HepG2 (cell line): ENCODE results near the gene ATP6V0D1. TPM values are rescaled to one million over a fixed set of nuclear protein-coding genes. Genes with fewer than 3 reads are reported as not detected.

Source experiments
- HOXD1 ChIP-seq: sonication (generic); formaldehyde crosslinking; IDR thresholded peaks from 2 replicates; pipeline ENCODE4 v1.5.0; 2020; ENCODE audit warnings: missing genetic modification reagents
- MED13 ChIP-seq: sonication (generic); formaldehyde crosslinking; IDR thresholded peaks from 2 replicates; pipeline ENCODE4 v1.5.0; 2020; ENCODE audit warnings: missing genetic modification reagents
- NR2F2 ChIP-seq: IDR thresholded peaks from 2 replicates; pipeline ENCODE4 v1.6.1; 2012; ENCODE audit warnings: low read depth, inconsistent platforms, borderline replicate concordance
- PHB2 ChIP-seq: fragments of 450-650 bp; IDR thresholded peaks from 2 replicates; pipeline ENCODE4 v1.6.1; 2018; ENCODE audit not compliant: partially characterized antibody
- POLR2AphosphoS5 ChIP-seq: IDR thresholded peaks from 2 replicates; pipeline ENCODE4 v1.6.1; 2012; ENCODE audit warnings: low read depth, low read length
- SKI ChIP-seq: fragments of 450-650 bp; IDR thresholded peaks from one replicate; pipeline ENCODE4 v1.6.1; 2018; ENCODE audit warnings: mild to moderate bottlenecking; ENCODE audit not compliant: partially characterized antibody
- ZEB1 ChIP-seq: IDR thresholded peaks from 2 replicates; pipeline ENCODE4 v1.6.1; 2012; ENCODE audit warnings: mild to moderate bottlenecking, low read depth, inconsistent platforms; ENCODE audit not compliant: insufficient replicate concordance
- ZNF205 ChIP-seq: IDR thresholded peaks from 2 replicates; pipeline ENCODE4 v1.6.1; 2018; ENCODE audit warnings: missing biosample characterization, missing genetic modification reagents
- ZNF317 ChIP-seq: sonication (generic); formaldehyde crosslinking; IDR thresholded peaks from 2 replicates; pipeline ENCODE4 v1.5.0; 2020; ENCODE audit warnings: mild to moderate bottlenecking, missing genetic modification reagents
- ZNF788 ChIP-seq: sonication (generic); formaldehyde crosslinking; IDR thresholded peaks from 2 replicates; pipeline ENCODE4 v1.5.0; 2020; ENCODE audit warnings: mild to moderate bottlenecking, missing genetic modification reagents, borderline replicate concordance
- ZSCAN20 ChIP-seq: sonication (generic); formaldehyde crosslinking; IDR thresholded peaks from 2 replicates; pipeline ENCODE4 v1.4.0; 2020; ENCODE audit warnings: missing genetic modification reagents, mild to moderate bottlenecking, borderline replicate concordance
- polyA plus RNA-seq, 8 experiments: library from polyadenylated mRNA; depleted of rRNA in 3 of 8; stranded (reverse) in 7 of 8; unstranded in 1 of 8; fragments of >200 nt; fragmentation: Illumina TruSeq in 4 of 8; extraction: Trizol in 4 of 8; gene quantifications; 2 replicates each; pipeline versions ENCODE4 v1.2.1 to v1.2.3, GENCODE V29; 2011 to 2016; ENCODE audit warnings: low read depth in 4 of 8, missing spikeins in 1 of 8, mixed read lengths in 1 of 8; ENCODE audit not compliant: insufficient read depth in 1 of 8
- total RNA-seq, 5 experiments: library from RNA; depleted of rRNA; stranded (reverse); fragments of >200 nt; fragmentation: Illumina TruSeq; extraction: Trizol; gene quantifications; 2 replicates each; pipeline ENCODE4 v1.2.3, GENCODE V29; 2016; ENCODE audit warnings: low read depth in 1 of 5
- TF ChIP-seq, protein P1 (sequence below): IDR thresholded peaks from 2 replicates; pipeline ENCODE4 v1.6.1; 2016; ENCODE audit warnings: missing compliant biosample characterization, missing genetic modification reagents, borderline replicate concordance
- TF ChIP-seq, protein P2 (sequence below): sonication (generic); formaldehyde crosslinking; IDR thresholded peaks from 2 replicates; pipeline ENCODE4 v1.4.0; 2020; ENCODE audit warnings: low read depth, missing genetic modification reagents
- TF ChIP-seq, protein P3 (sequence below): sonication (generic); formaldehyde crosslinking; IDR thresholded peaks from 2 replicates; pipeline ENCODE4 v1.4.0; 2020; ENCODE audit warnings: missing genetic modification reagents, borderline replicate concordance
- TF ChIP-seq, protein P4 (sequence below): IDR thresholded peaks from 2 replicates; pipeline ENCODE4 v1.6.1; 2016; ENCODE audit warnings: low read depth
- TF ChIP-seq, protein P5 (sequence below): sonication (generic); formaldehyde crosslinking; IDR thresholded peaks from 2 replicates; pipeline ENCODE4 v1.4.0; 2020; ENCODE audit warnings: missing genetic modification reagents, borderline replicate concordance

The ATP6V0D1 gene
- total and polyA plus RNA-seq, 2 of the 13 experiments (the other 11 are each of a cell fraction or from before 2014, with no cell fraction given), result 51.1 to 61.3 TPM

DNA sequence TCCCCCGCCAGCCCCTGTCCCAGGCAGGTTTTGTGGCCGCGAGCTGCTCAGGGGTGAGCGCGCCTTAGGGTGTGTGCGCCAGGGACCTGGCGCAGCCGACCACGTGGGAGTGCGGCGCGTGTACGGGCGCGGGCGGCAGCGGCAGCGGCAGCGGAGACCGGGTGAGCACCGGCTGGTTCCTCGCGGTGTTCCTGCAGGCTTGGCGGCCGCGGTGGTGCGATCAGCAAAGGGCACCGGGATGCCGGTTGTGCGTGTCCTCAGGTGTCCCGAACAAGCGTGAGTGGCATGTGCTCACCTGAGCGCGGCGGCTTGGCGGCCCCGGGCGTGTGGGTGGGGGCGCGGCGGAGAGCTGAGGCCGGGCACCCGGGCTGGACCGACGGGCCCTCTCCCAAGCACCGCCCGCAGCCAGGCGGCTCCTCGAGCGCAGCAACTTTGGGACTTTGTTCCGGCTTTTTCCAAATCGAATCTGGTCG, 50.4 kb downstream of the ATP6V0D1 start (continued):
- TF ChIP-seq, protein P1, sequence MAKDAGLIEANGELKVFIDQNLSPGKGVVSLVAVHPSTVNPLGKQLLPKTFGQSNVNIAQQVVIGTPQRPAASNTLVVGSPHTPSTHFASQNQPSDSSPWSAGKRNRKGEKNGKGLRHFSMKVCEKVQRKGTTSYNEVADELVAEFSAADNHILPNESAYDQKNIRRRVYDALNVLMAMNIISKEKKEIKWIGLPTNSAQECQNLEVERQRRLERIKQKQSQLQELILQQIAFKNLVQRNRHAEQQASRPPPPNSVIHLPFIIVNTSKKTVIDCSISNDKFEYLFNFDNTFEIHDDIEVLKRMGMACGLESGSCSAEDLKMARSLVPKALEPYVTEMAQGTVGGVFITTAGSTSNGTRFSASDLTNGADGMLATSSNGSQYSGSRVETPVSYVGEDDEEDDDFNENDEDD, result peak; percentile 76
- peak; percentile 67 for TF ChIP-seq POLR2AphosphoS5
- TF ChIP-seq ZSCAN20 (CRISPR knock-in tag), result peak; percentile 74; the same call in 1 of the 2 replicates
- peak; percentile 38; the same call in 1 of the 2 replicates for TF ChIP-seq ZNF205
- TF ChIP-seq, protein P2, sequence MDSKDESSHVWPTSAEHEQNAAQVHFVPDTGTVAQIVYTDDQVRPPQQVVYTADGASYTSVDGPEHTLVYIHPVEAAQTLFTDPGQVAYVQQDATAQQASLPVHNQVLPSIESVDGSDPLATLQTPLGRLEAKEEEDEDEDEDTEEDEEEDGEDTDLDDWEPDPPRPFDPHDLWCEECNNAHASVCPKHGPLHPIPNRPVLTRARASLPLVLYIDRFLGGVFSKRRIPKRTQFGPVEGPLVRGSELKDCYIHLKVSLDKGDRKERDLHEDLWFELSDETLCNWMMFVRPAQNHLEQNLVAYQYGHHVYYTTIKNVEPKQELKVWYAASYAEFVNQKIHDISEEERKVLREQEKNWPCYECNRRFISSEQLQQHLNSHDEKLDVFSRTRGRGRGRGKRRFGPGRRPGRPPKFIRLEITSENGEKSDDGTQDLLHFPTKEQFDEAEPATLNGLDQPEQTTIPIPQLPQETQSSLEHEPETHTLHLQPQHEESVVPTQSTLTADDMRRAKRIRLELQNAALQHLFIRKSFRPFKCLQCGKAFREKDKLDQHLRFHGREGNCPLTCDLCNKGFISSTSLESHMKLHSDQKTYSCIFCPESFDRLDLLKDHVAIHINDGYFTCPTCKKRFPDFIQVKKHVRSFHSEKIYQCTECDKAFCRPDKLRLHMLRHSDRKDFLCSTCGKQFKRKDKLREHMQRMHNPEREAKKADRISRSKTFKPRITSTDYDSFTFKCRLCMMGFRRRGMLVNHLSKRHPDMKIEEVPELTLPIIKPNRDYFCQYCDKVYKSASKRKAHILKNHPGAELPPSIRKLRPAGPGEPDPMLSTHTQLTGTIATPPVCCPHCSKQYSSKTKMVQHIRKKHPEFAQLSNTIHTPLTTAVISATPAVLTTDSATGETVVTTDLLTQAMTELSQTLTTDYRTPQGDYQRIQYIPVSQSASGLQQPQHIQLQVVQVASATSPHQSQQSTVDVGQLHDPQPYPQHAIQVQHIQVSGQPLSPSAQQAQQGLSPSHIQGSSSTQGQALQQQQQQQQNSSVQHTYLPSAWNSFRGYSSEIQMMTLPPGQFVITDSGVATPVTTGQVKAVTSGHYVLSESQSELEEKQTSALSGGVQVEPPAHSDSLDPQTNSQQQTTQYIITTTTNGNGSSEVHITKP (CRISPR knock-in tag), result no peak
- TF ChIP-seq, protein P3, sequence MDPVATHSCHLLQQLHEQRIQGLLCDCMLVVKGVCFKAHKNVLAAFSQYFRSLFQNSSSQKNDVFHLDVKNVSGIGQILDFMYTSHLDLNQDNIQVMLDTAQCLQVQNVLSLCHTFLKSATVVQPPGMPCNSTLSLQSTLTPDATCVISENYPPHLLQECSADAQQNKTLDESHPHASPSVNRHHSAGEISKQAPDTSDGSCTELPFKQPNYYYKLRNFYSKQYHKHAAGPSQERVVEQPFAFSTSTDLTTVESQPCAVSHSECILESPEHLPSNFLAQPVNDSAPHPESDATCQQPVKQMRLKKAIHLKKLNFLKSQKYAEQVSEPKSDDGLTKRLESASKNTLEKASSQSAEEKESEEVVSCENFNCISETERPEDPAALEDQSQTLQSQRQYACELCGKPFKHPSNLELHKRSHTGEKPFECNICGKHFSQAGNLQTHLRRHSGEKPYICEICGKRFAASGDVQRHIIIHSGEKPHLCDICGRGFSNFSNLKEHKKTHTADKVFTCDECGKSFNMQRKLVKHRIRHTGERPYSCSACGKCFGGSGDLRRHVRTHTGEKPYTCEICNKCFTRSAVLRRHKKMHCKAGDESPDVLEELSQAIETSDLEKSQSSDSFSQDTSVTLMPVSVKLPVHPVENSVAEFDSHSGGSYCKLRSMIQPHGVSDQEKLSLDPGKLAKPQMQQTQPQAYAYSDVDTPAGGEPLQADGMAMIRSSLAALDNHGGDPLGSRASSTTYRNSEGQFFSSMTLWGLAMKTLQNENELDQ (CRISPR knock-in tag), result no peak
- TF ChIP-seq, protein P4, sequence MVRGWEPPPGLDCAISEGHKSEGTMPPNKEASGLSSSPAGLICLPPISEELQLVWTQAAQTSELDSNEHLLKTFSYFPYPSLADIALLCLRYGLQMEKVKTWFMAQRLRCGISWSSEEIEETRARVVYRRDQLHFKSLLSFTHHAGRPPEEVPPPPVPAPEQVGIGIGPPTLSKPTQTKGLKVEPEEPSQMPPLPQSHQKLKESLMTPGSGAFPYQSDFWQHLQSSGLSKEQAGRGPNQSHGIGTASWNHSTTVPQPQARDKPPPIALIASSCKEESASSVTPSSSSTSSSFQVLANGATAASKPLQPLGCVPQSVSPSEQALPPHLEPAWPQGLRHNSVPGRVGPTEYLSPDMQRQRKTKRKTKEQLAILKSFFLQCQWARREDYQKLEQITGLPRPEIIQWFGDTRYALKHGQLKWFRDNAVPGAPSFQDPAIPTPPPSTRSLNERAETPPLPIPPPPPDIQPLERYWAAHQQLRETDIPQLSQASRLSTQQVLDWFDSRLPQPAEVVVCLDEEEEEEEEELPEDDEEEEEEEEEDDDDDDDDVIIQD (CRISPR knock-in tag), result no peak
- no peak for TF ChIP-seq ZNF317
- TF ChIP-seq SKI, result peak; percentile 38
- TF ChIP-seq MED13 (CRISPR knock-in tag), result peak; percentile 63; the same call in 1 of the 2 replicates
- no peak for TF ChIP-seq PHB2
- peak; percentile 84; the same call in 1 of the 2 replicates for TF ChIP-seq ZNF788
- TF ChIP-seq NR2F2, result no peak
- no peak for TF ChIP-seq ZEB1
- peak; percentile 67; the same call in 1 of the 2 replicates for TF ChIP-seq HOXD1 (CRISPR knock-in tag)
- TF ChIP-seq, protein P5, sequence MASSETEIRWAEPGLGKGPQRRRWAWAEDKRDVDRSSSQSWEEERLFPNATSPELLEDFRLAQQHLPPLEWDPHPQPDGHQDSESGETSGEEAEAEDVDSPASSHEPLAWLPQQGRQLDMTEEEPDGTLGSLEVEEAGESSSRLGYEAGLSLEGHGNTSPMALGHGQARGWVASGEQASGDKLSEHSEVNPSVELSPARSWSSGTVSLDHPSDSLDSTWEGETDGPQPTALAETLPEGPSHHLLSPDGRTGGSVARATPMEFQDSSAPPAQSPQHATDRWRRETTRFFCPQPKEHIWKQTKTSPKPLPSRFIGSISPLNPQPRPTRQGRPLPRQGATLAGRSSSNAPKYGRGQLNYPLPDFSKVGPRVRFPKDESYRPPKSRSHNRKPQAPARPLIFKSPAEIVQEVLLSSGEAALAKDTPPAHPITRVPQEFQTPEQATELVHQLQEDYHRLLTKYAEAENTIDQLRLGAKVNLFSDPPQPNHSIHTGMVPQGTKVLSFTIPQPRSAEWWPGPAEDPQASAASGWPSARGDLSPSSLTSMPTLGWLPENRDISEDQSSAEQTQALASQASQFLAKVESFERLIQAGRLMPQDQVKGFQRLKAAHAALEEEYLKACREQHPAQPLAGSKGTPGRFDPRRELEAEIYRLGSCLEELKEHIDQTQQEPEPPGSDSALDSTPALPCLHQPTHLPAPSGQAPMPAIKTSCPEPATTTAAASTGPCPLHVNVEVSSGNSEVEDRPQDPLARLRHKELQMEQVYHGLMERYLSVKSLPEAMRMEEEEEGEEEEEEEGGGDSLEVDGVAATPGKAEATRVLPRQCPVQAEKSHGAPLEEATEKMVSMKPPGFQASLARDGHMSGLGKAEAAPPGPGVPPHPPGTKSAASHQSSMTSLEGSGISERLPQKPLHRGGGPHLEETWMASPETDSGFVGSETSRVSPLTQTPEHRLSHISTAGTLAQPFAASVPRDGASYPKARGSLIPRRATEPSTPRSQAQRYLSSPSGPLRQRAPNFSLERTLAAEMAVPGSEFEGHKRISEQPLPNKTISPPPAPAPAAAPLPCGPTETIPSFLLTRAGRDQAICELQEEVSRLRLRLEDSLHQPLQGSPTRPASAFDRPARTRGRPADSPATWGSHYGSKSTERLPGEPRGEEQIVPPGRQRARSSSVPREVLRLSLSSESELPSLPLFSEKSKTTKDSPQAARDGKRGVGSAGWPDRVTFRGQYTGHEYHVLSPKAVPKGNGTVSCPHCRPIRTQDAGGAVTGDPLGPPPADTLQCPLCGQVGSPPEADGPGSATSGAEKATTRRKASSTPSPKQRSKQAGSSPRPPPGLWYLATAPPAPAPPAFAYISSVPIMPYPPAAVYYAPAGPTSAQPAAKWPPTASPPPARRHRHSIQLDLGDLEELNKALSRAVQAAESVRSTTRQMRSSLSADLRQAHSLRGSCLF (CRISPR knock-in tag), result no peak
